DND-41 (cell line): ENCODE measurements around the gene ZFAND4.
"Not testable (repeated sequence)": the region's sequence is repeated elsewhere in the genome, so short reads cannot be mapped to it uniquely, and the experiment has no call there.

Experiments
- ATAC-seq: fragments of 200-7000 bp; cut with Tn5 transposase; 3 replicates; pipeline ENCODE4 v1.9.1; 2021; ENCODE audit warnings: low read depth; ENCODE audit not compliant: insufficient read depth
- DNase-seq: peaks from one replicate; pipeline ENCODE4 v3.0.0-alpha.2; 2020
- H2AFZ ChIP-seq: 2 replicates; pipeline ENCODE4 v1.6.0; 2012; ENCODE audit warnings: low read depth, low read length
- H3K27ac ChIP-seq: 2 replicates; pipeline ENCODE4 v1.5.1; 2012; ENCODE audit warnings: low read length, inconsistent platforms
- H3K27me3 ChIP-seq: fragments of 200-600 bp; sonication (generic); 2 replicates; pipeline ENCODE4 v1.6.0; 2012; ENCODE audit warnings: low read length, mild to moderate bottlenecking, inconsistent platforms; ENCODE audit not compliant: insufficient read depth, poor library complexity
- H3K36me3 ChIP-seq: 2 replicates; pipeline ENCODE4 v1.5.1; 2012; ENCODE audit warnings: low read length, inconsistent platforms; ENCODE audit not compliant: insufficient read depth
- H3K4me1 ChIP-seq: 2 replicates; pipeline ENCODE4 v1.5.1; 2012; ENCODE audit warnings: mild to moderate bottlenecking, low read length; ENCODE audit not compliant: insufficient read depth
- H3K4me2 ChIP-seq: 2 replicates; pipeline ENCODE4 v1.6.0; 2012; ENCODE audit warnings: mild to moderate bottlenecking, moderate library complexity, low read length, inconsistent platforms; ENCODE audit not compliant: insufficient read depth
- H3K4me3 ChIP-seq, 2 experiments: fragments of 200-600 bp in 1 of 2; shearing (Covaris generic) in 1 of 2; 2 replicates each; pipeline ENCODE4 v1.5.1; 2012 to 2016; ENCODE audit warnings: inconsistent platforms in 2 of 2, low read length in 2 of 2, mild to moderate bottlenecking in 2 of 2, low read depth in 1 of 2, moderate library complexity in 1 of 2
- H3K79me2 ChIP-seq: 2 replicates; pipeline ENCODE4 v1.6.0; 2012; ENCODE audit warnings: low read length, inconsistent platforms; ENCODE audit not compliant: insufficient read depth
- H3K9ac ChIP-seq: 2 replicates; pipeline ENCODE4 v1.6.0; 2012; ENCODE audit warnings: low read depth, mild to moderate bottlenecking, inconsistent platforms, low read length, moderate library complexity
- H3K9me3 ChIP-seq: 2 replicates; pipeline ENCODE4 v1.5.1; 2012; ENCODE audit warnings: low read length, moderate library complexity, mild to moderate bottlenecking, inconsistent platforms; ENCODE audit not compliant: insufficient read depth, severe bottlenecking
- H4K20me1 ChIP-seq: 2 replicates; pipeline ENCODE4 v1.6.0; 2012; ENCODE audit warnings: low read length; ENCODE audit not compliant: insufficient read depth
- EZH2 ChIP-seq: IDR thresholded peaks from 3 replicates; pipeline ENCODE4 v1.6.1; 2012; ENCODE audit warnings: borderline replicate concordance, low read depth, mild to moderate bottlenecking, moderate library complexity, low read length, inconsistent platforms; ENCODE audit not compliant: severe bottlenecking
- TF ChIP-seq, protein P1 (sequence below): IDR thresholded peaks from 2 replicates; pipeline ENCODE4 v1.5.1; 2012; ENCODE audit warnings: borderline replicate concordance, low read length, moderate library complexity, mild to moderate bottlenecking; ENCODE audit not compliant: poor library complexity, severe bottlenecking; ENCODE audit errors: extremely low read depth

ZFAND4 gene

GRCh38 chr10:45578384-45578971 lies 94.1 kb downstream of the ZFAND4 start:
- Histone ChIP-seq H2AFZ (no peak overlapping the region), H3K79me2 (peaks cover 7% of the 10 kb centered on the region; the same call in 1 of the 2 replicates), H3K4me1 (peaks cover 22% of the 10 kb centered on the region), H3K4me3 (no peak overlapping the region), H3K4me2 (no peak overlapping the region), H3K9ac (no peak overlapping the region), H3K27ac (no peak overlapping the region), H3K9me3 (no peaks in the 10 kb centered on the region), H4K20me1 (no peaks in the 10 kb centered on the region; the same call in 1 of the 2 replicates), H3K36me3 (no peaks in the 10 kb centered on the region), H3K27me3 (no peaks in the 10 kb centered on the region)
- no peak for DNase-seq
- ATAC-seq = no peak
- no peak for TF ChIP-seq EZH2
- TF ChIP-seq, protein P1, sequence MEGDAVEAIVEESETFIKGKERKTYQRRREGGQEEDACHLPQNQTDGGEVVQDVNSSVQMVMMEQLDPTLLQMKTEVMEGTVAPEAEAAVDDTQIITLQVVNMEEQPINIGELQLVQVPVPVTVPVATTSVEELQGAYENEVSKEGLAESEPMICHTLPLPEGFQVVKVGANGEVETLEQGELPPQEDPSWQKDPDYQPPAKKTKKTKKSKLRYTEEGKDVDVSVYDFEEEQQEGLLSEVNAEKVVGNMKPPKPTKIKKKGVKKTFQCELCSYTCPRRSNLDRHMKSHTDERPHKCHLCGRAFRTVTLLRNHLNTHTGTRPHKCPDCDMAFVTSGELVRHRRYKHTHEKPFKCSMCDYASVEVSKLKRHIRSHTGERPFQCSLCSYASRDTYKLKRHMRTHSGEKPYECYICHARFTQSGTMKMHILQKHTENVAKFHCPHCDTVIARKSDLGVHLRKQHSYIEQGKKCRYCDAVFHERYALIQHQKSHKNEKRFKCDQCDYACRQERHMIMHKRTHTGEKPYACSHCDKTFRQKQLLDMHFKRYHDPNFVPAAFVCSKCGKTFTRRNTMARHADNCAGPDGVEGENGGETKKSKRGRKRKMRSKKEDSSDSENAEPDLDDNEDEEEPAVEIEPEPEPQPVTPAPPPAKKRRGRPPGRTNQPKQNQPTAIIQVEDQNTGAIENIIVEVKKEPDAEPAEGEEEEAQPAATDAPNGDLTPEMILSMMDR = no peak

GRCh38 chr10:45575966-45576597 lies 96.5 kb downstream of the ZFAND4 start:
- Histone ChIP-seq H3K9me3 (no peaks in the 10 kb centered on the region), H3K4me3 (no peak overlapping the region), H3K36me3 (no peaks in the 10 kb centered on the region), H3K27ac (no peak overlapping the region), H3K4me1 (peaks cover 16% of the 10 kb centered on the region), H3K4me2 (no peak overlapping the region), H4K20me1 (no peaks in the 10 kb centered on the region; the same call in 1 of the 2 replicates), H2AFZ (no peak overlapping the region), H3K9ac (no peak overlapping the region), H3K79me2 (peaks cover 7% of the 10 kb centered on the region; the same call in 1 of the 2 replicates), H3K27me3 (no peaks in the 10 kb centered on the region)
- DNase-seq (no peak), ATAC-seq (no peak)
- no peak for TF ChIP-seq EZH2
- TF ChIP-seq, protein P1 = no peak

GRCh38 chr10:45575032-45575761 lies 97.4 kb downstream of the ZFAND4 start:
- not testable (repeated sequence) for H3K4me3 ChIP-seq, H3K9ac ChIP-seq, H3K27ac ChIP-seq, H3K4me1 ChIP-seq, H2AFZ ChIP-seq, H3K79me2 ChIP-seq, H3K9me3 ChIP-seq, DNase-seq, H3K36me3 ChIP-seq, H3K4me2 ChIP-seq, ATAC-seq, H4K20me1 ChIP-seq, H3K27me3 ChIP-seq

DNA sequence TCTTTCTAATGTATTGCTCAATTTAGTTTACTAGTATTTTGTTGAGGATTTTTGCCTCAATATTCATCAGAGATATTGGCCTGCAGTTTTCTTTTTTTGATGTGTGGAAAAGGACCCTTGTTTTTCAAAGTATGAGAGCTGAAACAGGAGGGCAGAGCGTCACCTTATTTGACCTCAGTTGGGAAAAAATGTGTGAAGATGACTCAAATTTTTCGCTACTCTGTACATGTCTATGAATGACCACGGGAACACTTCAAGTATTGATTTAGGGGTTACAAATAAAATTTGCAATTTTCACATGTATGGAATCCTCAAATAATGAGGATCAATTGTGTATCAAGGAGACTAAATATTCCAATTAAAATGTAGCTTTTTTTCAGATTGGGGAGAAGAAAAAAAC lies 103.1 kb downstream of the ZFAND4 start:
- H3K4me2 ChIP-seq = no peak overlapping the region
- DNase-seq = no peak
- H3K27me3 ChIP-seq = no peaks in the 10 kb centered on the region
- no peak for ATAC-seq
- H3K4me3 ChIP-seq = no peak overlapping the region
- no peaks in the 10 kb centered on the region for H3K9me3 ChIP-seq
- TF ChIP-seq EZH2 = no peak
- TF ChIP-seq, protein P1 = no peak
- H3K36me3 ChIP-seq = no peaks in the 10 kb centered on the region
- 0 out of 2 replicates have a peak, but pooled peaks cover 3% of the 10 kb centered on the region for H4K20me1 ChIP-seq
- no peak overlapping the region for H3K9ac ChIP-seq
- no peak overlapping the region for H2AFZ ChIP-seq
- H3K79me2 ChIP-seq = no peaks in the 10 kb centered on the region
- H3K4me1 ChIP-seq = no peaks in the 10 kb centered on the region
- no peak overlapping the region for H3K27ac ChIP-seq
